Measurements from ENCODE around the gene SVBP. TPM values are rescaled to one million over a fixed set of nuclear protein-coding genes. Genes with fewer than 3 reads are reported as not detected.

SVBP gene
- total RNA-seq, 4 donors from 2014 or later: 18.6 to 76.0 (median 44.9) TPM

DNA sequence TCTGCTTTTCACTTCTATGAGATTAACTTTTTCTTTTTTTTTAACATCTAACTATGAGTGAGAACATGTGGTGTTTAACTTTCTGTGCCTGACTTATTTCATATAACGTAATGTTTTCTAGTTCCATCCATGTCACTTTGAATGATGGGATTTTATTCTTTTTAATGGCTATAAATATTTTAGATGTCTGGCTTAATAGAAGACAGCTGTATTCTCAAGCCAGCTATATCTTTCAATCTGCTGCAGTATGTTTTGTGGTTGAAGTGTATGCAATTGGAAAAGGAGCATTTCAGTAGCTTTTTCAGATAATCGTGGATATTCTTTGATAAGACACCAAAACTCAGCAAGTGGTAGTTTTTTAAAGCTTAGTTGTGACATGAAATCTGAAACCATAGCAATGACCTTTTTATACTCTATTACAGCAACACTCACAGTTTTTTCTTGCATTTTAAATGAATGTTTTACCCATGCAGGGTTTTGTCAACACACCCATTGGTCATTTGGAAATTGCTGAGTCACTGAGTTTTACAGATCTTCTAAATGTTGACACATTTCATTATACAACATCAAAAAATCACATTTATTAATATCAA, 5.7 kb upstream of the SVBP start:
- Histone ChIP-seq H3K4me1 (peaks cover 0 to 18% (median 2%) of the 10 kb centered on the region in 4 donors), H3K36me3 (peaks cover 0 to 3% (median 0%) of the 10 kb centered on the region in 3 donors), H3K9me3 (no peaks in the 10 kb centered on the region), H3K27ac (no peak overlapping the region), H3K4me3 (no peak overlapping the region), H3K27me3 (no peaks in the 10 kb centered on the region)
- WGBS, 2 donors: 57 to 72% methylated on average over 2 of the region's 2 CpGs
- TF ChIP-seq EP300 (IDR thresholded peaks at IDR 0.05) (no peak), POLR2A (IDR thresholded peaks at IDR 0.05) (no peak)
- TF ChIP-seq, protein P1, sequence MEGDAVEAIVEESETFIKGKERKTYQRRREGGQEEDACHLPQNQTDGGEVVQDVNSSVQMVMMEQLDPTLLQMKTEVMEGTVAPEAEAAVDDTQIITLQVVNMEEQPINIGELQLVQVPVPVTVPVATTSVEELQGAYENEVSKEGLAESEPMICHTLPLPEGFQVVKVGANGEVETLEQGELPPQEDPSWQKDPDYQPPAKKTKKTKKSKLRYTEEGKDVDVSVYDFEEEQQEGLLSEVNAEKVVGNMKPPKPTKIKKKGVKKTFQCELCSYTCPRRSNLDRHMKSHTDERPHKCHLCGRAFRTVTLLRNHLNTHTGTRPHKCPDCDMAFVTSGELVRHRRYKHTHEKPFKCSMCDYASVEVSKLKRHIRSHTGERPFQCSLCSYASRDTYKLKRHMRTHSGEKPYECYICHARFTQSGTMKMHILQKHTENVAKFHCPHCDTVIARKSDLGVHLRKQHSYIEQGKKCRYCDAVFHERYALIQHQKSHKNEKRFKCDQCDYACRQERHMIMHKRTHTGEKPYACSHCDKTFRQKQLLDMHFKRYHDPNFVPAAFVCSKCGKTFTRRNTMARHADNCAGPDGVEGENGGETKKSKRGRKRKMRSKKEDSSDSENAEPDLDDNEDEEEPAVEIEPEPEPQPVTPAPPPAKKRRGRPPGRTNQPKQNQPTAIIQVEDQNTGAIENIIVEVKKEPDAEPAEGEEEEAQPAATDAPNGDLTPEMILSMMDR (IDR thresholded peaks at IDR 0.05): no peak
- DNase-seq (ENCODE audit: low spot score in 2 of 2): no peak

DNA sequence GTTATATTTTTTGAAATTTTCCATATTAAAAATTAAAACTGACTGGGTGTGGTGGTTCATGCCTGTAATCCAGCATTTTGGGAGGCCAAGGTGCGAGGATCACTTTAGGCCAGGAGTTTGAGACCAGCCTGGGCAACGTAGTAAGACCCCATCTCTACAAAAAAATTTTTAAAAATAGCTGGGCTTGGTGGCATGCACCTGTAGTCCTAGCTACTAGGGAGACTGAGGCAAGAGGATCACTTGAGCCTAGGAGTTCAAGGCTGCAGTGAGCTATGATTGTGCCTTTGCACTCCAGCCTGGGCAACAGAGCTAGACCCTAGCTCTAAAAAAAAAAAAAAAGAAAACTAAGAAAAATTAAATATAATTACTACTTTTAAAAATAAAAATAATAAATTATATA, 4.5 kb upstream of the SVBP start:
- no peak overlapping the region for H3K27ac ChIP-seq
- no peaks in the 10 kb centered on the region for H3K27me3 ChIP-seq
- H3K4me1 ChIP-seq: peaks cover 0 to 23% (median 6%) of the 10 kb centered on the region in 4 donors
- no peak for DNase-seq (ENCODE audit: low spot score in 2 of 2)
- no peaks in the 10 kb centered on the region for H3K36me3 ChIP-seq
- H3K4me3 ChIP-seq: no peak overlapping the region
- TF ChIP-seq POLR2A (IDR thresholded peaks at IDR 0.05) (no peak), EP300 (IDR thresholded peaks at IDR 0.05) (no peak)
- TF ChIP-seq, protein P1 (IDR thresholded peaks at IDR 0.05): no peak
- 97 to 98% methylated on average over 2 of the region's 2 CpGs for WGBS, 2 donors
- no peaks in the 10 kb centered on the region for H3K9me3 ChIP-seq

DNA sequence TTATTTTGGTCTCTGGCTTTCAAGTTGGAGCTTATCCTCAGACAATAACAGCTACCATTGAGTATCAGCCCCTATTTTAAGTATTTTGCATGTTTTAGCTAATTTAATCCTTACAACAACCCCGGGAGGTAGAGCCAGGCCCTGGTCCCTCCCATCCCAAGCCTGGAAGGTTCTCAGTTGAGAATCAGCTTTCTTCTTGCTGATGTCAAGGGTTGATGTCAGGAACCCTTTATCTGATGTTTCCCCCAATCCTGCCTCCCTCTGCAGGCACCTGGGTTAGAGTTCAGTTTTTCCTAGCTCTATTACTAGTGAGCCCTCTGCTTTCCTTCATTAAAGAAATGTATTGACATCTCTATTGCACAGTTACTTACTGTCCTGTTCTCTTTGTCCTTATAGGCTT, 3.6 kb upstream of the SVBP start:
- 41 to 54% methylated on average over 1 of the region's 1 CpG for WGBS, 2 donors
- H3K36me3 ChIP-seq: no peaks in the 10 kb centered on the region
- H3K4me1 ChIP-seq: peaks cover 0 to 30% (median 12%) of the 10 kb centered on the region in 4 donors
- DNase-seq (ENCODE audit: low spot score in 2 of 2): no peak
- H3K9me3 ChIP-seq: no peaks in the 10 kb centered on the region
- H3K27me3 ChIP-seq: no peaks in the 10 kb centered on the region
- H3K4me3 ChIP-seq: no peak overlapping the region
- TF ChIP-seq, protein P1 (IDR thresholded peaks at IDR 0.05): no peak
- TF ChIP-seq EP300 (IDR thresholded peaks at IDR 0.05): no peak
- TF ChIP-seq POLR2A (IDR thresholded peaks at IDR 0.05): no peak
- peak overlapping the region in 1 of 4 donors; percentile 18 for H3K27ac ChIP-seq

DNA sequence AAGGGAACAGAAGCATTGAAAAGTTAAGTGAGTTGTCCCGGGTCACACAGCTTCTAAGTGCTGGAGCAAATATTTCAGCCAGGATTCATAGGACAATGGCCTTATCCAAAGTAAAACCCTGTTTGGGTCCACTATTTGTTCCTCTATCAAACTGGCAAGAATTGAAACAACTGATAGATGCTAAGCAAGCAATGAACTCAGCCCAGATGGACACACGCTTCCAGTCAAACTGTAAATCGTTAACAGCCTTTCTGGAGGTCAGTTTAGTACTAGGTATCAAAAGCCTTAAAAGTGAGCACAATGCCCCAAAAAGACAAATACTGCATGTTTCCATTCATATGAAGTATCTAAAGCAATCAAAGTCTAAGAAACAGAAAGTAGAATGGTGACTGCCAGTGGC, 779 bp upstream of the SVBP start:
- WGBS, 2 donors: 93 to 94% methylated on average over 3 of the region's 3 CpGs
- H3K36me3 ChIP-seq: peaks cover 0 to 4% (median 0%) of the 10 kb centered on the region in 3 donors
- DNase-seq (ENCODE audit: low spot score in 2 of 2): no peak
- H3K4me3 ChIP-seq: peak overlapping the region in 1 of 4 donors; percentile 66
- H3K4me1 ChIP-seq: peaks cover 0 to 29% (median 15%) of the 10 kb centered on the region in 4 donors
- peak overlapping the region in 2 of 4 donors; percentile 95 to 97 for H3K27ac ChIP-seq
- TF ChIP-seq POLR2A (IDR thresholded peaks at IDR 0.05) (no peak), EP300 (IDR thresholded peaks at IDR 0.05) (no peak)
- TF ChIP-seq, protein P1 (IDR thresholded peaks at IDR 0.05): no peak
- no peaks in the 10 kb centered on the region for H3K9me3 ChIP-seq
- H3K27me3 ChIP-seq: no peaks in the 10 kb centered on the region

DNA sequence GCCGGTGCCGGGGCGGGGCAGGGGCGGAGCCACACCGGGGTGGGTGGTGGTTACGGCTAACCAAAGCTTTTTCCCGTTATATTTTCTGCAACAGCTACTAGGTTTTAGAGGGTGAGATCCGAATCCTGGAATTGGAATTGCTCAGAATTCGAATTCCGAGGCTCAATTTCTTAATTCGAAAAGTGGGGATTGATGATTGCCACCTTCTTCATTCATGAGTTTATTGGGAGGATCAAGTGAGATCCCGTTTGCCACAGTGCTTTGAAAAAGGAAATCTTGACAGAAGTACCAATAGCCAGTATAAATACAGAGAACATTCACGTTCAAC, 207 bp upstream of the SVBP start:
- Histone ChIP-seq H3K27ac (peak overlapping the region; percentile 95 to 99 (median 96)), H3K4me3 (peak overlapping the region; percentile 24 to 88 (median 66)), H3K9me3 (no peaks in the 10 kb centered on the region), H3K36me3 (peaks cover 0 to 4% (median 0%) of the 10 kb centered on the region in 3 donors), H3K4me1 (peaks cover 0 to 23% (median 15%) of the 10 kb centered on the region in 4 donors), H3K27me3 (no peaks in the 10 kb centered on the region)
- WGBS, 2 donors: 0 to 1% methylated on average over 13 of the region's 13 CpGs
- DNase-seq (ENCODE audit: low spot score in 2 of 2): no peak
- TF ChIP-seq POLR2A (IDR thresholded peaks at IDR 0.05) (no peak), EP300 (IDR thresholded peaks at IDR 0.05) (no peak)
- TF ChIP-seq, protein P1 (IDR thresholded peaks at IDR 0.05): no peak
